Measurements from ENCODE around the gene POLRMT. TPM values are rescaled to one million over a fixed set of nuclear protein-coding genes. Genes with fewer than 3 reads are reported as not detected.

POLRMT gene
- total and polyA plus RNA-seq, 4 donors: 16.0 to 41.4 (median 35.1) TPM

- Histone ChIP-seq H3K27ac (ENCODE audit: low read depth in 1 of 2, low read length in 2 of 2) (no peak overlapping the region), H3K4me3 (ENCODE audit: low read depth in 1 of 3, low read length in 3 of 3) (no peak overlapping the region), H3K9me3 (ENCODE audit: control insufficient read depth in 4 of 4, low read length in 3 of 4) (no peaks in the 10 kb centered on the region), H3K4me1 (ENCODE audit: control insufficient read depth in 4 of 4, insufficient read depth in 4 of 4, low read length in 3 of 4) (peaks cover 0 to 4% (median 2%) of the 10 kb centered on the region in 4 donors), H3K9ac (ENCODE audit: low read depth in 1 of 2, low read length in 2 of 2) (no peak overlapping the region), H3K36me3 (ENCODE audit: control insufficient read depth in 4 of 4, insufficient read depth in 3 of 4, low read depth in 1 of 4, low read length in 3 of 4) (peaks cover 5 to 43% (median 23%) of the 10 kb centered on the region in 4 donors), H3K27me3 (ENCODE audit: control insufficient read depth in 4 of 4, insufficient read depth in 4 of 4, low read length in 3 of 4) (no peaks in the 10 kb centered on the region)
- TF ChIP-seq HNF4G (IDR thresholded peaks at IDR 0.05) (no peak), SP1 (IDR thresholded peaks at IDR 0.05) (no peak), RAD21 (IDR thresholded peaks at IDR 0.05) (no peak), ZBTB33 (IDR thresholded peaks at IDR 0.05) (no peak), FOXA2 (IDR thresholded peaks at IDR 0.05) (no peak), YY1 (IDR thresholded peaks at IDR 0.05) (no peak), GABPA (IDR thresholded peaks at IDR 0.05 in 1 of 2, conservative IDR thresholded peaks at IDR 0.05 in 1 of 2) (no peak), EGR1 (IDR thresholded peaks at IDR 0.05; ENCODE audit: low read depth in 2 of 2) (no peak), FOXA1 (IDR thresholded peaks at IDR 0.05) (no peak), ATF3 (IDR thresholded peaks at IDR 0.05) (no peak)
- WGBS: 95% methylated on average over 19 of the region's 19 CpGs
- DNase-seq (ENCODE audit: low spot score): no peak
Measured at GRCh38 chr19:618247-618619, 15.1 kb downstream of the POLRMT start.

- TF ChIP-seq HNF4G (IDR thresholded peaks at IDR 0.05) (no peak), SP1 (IDR thresholded peaks at IDR 0.05) (no peak), MAX (IDR thresholded peaks at IDR 0.05) (no peak), NR2F2 (IDR thresholded peaks at IDR 0.05) (no peak), CTCF (IDR thresholded peaks at IDR 0.05; ENCODE audit: low read depth, low read length, missing input control) (no peak), RXRA (IDR thresholded peaks at IDR 0.05) (no peak)
- H3K4me3 ChIP-seq (ENCODE audit: low read depth in 1 of 3, low read length in 3 of 3): no peak overlapping the region
- 94% methylated on average over 29 of the region's 29 CpGs for WGBS
- no peak for DNase-seq (ENCODE audit: low spot score)
- H3K27me3 ChIP-seq (ENCODE audit: control insufficient read depth in 4 of 4, insufficient read depth in 4 of 4, low read length in 3 of 4): no peaks in the 10 kb centered on the region
- no peaks in the 10 kb centered on the region for H3K9me3 ChIP-seq (ENCODE audit: control insufficient read depth in 4 of 4, low read length in 3 of 4)
- no peak overlapping the region for H3K9ac ChIP-seq (ENCODE audit: low read depth in 1 of 2, low read length in 2 of 2)
- peaks cover 0 to 4% (median 2%) of the 10 kb centered on the region in 4 donors for H3K4me1 ChIP-seq (ENCODE audit: control insufficient read depth in 4 of 4, insufficient read depth in 4 of 4, low read length in 3 of 4)
- peaks cover 5 to 39% (median 22%) of the 10 kb centered on the region in 4 donors for H3K36me3 ChIP-seq (ENCODE audit: control insufficient read depth in 4 of 4, insufficient read depth in 3 of 4, low read depth in 1 of 4, low read length in 3 of 4)
- no peak overlapping the region for H3K27ac ChIP-seq (ENCODE audit: low read depth in 1 of 2, low read length in 2 of 2)
Measured at GRCh38 chr19:617551-618246, 15.6 kb downstream of the POLRMT start.

Data from liver (tissue), 9 donors.